ENCODE measurements around the gene PSMG4.

Gene PSMG4

GRCh38 chr6:3226481-3227362, 32.0 kb upstream of the PSMG4 start:
- peaks cover 5% of the 10 kb centered on the region for H3K9me3 Mint-ChIP-seq
- peak; percentile 35 to 47 for DNase-seq (ENCODE audit: low spot score in 2 of 2)
- H3K4me3 Mint-ChIP-seq: peak overlapping the region; percentile 86
- H3K27me3 Mint-ChIP-seq: peaks cover 16% of the 10 kb centered on the region
- ATAC-seq (ENCODE audit: low read depth): peak; percentile 38
- no peaks in the 10 kb centered on the region for H3K36me3 Mint-ChIP-seq
- no peak overlapping the region for H3K27ac Mint-ChIP-seq
- peaks cover 30% of the 10 kb centered on the region for H3K4me1 Mint-ChIP-seq

GRCh38 chr6:3227363-3228045, 31.2 kb upstream of the PSMG4 start, which contains the start of gene TUBB2B:
TSS of gene TUBB2B (minus strand) at chr6:3227653. CDS start at chr6:3227543, 110 bp downstream.
- Mint-ChIP-seq H3K9me3 (no peaks in the 10 kb centered on the region), H3K4me1 (peaks cover 28% of the 10 kb centered on the region), H3K4me3 (peak within 1 kb of the TSS; percentile 86), H3K27ac (peak within 1 kb of the TSS; percentile 55), H3K36me3 (no peaks in the 10 kb centered on the region), H3K27me3 (peaks cover 19% of the 10 kb centered on the region)
- no peak for ATAC-seq (ENCODE audit: low read depth)
- DNase-seq (ENCODE audit: low spot score in 2 of 2): no peak

- no peaks in the 10 kb centered on the region for H3K9me3 Mint-ChIP-seq
- ATAC-seq (ENCODE audit: low read depth): peak; percentile 57
- peaks cover 28% of the 10 kb centered on the region for H3K4me1 Mint-ChIP-seq
- H3K27me3 Mint-ChIP-seq: peaks cover 23% of the 10 kb centered on the region
- peak overlapping the region; percentile 85 for H3K4me3 Mint-ChIP-seq
- H3K36me3 Mint-ChIP-seq: no peaks in the 10 kb centered on the region
- peak overlapping the region; percentile 55 for H3K27ac Mint-ChIP-seq
- DNase-seq (ENCODE audit: low spot score in 2 of 2): peak; percentile 34 to 51
Observed at GRCh38 chr6:3228046-3228671, 30.6 kb upstream of the PSMG4 start.

- peaks cover 25% of the 10 kb centered on the region for H3K27me3 Mint-ChIP-seq
- H3K4me1 Mint-ChIP-seq: peaks cover 28% of the 10 kb centered on the region
Observed at GRCh38 chr6:3228771-3229565, 29.8 kb upstream of the PSMG4 start.

GRCh38 chr6:3229566-3230178, 29.1 kb upstream of the PSMG4 start:
- Mint-ChIP-seq H3K27me3 (peaks cover 29% of the 10 kb centered on the region), H3K9me3 (no peaks in the 10 kb centered on the region), H3K27ac (no peak overlapping the region), H3K36me3 (no peaks in the 10 kb centered on the region), H3K4me3 (peak overlapping the region; percentile 92), H3K4me1 (peaks cover 28% of the 10 kb centered on the region)
- ATAC-seq (ENCODE audit: low read depth) (peak; percentile 38), DNase-seq (ENCODE audit: low spot score in 2 of 2) (peak in 1 of 2 donors; percentile 40)

More at GRCh38 chr6:3228771-3229565, 29.8 kb upstream of the PSMG4 start:
- Mint-ChIP-seq H3K4me3 (peak overlapping the region; percentile 92), H3K27ac (peak overlapping the region; percentile 89), H3K9me3 (no peaks in the 10 kb centered on the region), H3K36me3 (no peaks in the 10 kb centered on the region)
- DNase-seq (ENCODE audit: low spot score in 2 of 2) (peak; percentile 35 to 38), ATAC-seq (ENCODE audit: low read depth) (peak; percentile 33)

- ATAC-seq (ENCODE audit: low read depth) (no peak), DNase-seq (ENCODE audit: low spot score in 2 of 2) (no peak)
- Mint-ChIP-seq H3K9me3 (no peaks in the 10 kb centered on the region), H3K36me3 (no peaks in the 10 kb centered on the region), H3K27ac (no peak overlapping the region), H3K4me3 (no peak overlapping the region), H3K27me3 (peaks cover 29% of the 10 kb centered on the region), H3K4me1 (peaks cover 28% of the 10 kb centered on the region)
Observed at GRCh38 chr6:3230256-3230882, 28.4 kb upstream of the PSMG4 start.

- Mint-ChIP-seq H3K4me3 (peak overlapping the region; percentile 16), H3K4me1 (peaks cover 28% of the 10 kb centered on the region), H3K9me3 (no peaks in the 10 kb centered on the region), H3K27ac (no peak overlapping the region), H3K27me3 (peaks cover 30% of the 10 kb centered on the region), H3K36me3 (no peaks in the 10 kb centered on the region)
- no peak for DNase-seq (ENCODE audit: low spot score in 2 of 2)
- no peak for ATAC-seq (ENCODE audit: low read depth)
Observed at GRCh38 chr6:3230900-3231246, 27.9 kb upstream of the PSMG4 start.

- H3K9me3 Mint-ChIP-seq: no peaks in the 10 kb centered on the region
- H3K4me3 Mint-ChIP-seq: peak overlapping the region; percentile 16
- ATAC-seq (ENCODE audit: low read depth): no peak
- peaks cover 35% of the 10 kb centered on the region for H3K27me3 Mint-ChIP-seq
- H3K27ac Mint-ChIP-seq: no peak overlapping the region
- H3K36me3 Mint-ChIP-seq: no peaks in the 10 kb centered on the region
- H3K4me1 Mint-ChIP-seq: peaks cover 28% of the 10 kb centered on the region
- no peak for DNase-seq (ENCODE audit: low spot score in 2 of 2)
Observed at GRCh38 chr6:3231247-3232016, 27.3 kb upstream of the PSMG4 start.

- DNase-seq (ENCODE audit: low spot score in 2 of 2) (no peak), ATAC-seq (ENCODE audit: low read depth) (no peak)
- Mint-ChIP-seq H3K36me3 (no peaks in the 10 kb centered on the region), H3K9me3 (no peaks in the 10 kb centered on the region), H3K27me3 (peaks cover 31% of the 10 kb centered on the region), H3K4me3 (peak overlapping the region; percentile 16), H3K27ac (no peak overlapping the region), H3K4me1 (peaks cover 23% of the 10 kb centered on the region)
Observed at GRCh38 chr6:3232017-3232945, 26.5 kb upstream of the PSMG4 start.

- peaks cover 32% of the 10 kb centered on the region for H3K27me3 Mint-ChIP-seq
- H3K9me3 Mint-ChIP-seq: no peaks in the 10 kb centered on the region
- ATAC-seq (ENCODE audit: low read depth): no peak
- H3K4me3 Mint-ChIP-seq: no peak overlapping the region
- H3K4me1 Mint-ChIP-seq: peaks cover 22% of the 10 kb centered on the region
- no peaks in the 10 kb centered on the region for H3K36me3 Mint-ChIP-seq
- no peak for DNase-seq (ENCODE audit: low spot score in 2 of 2)
- H3K27ac Mint-ChIP-seq: no peak overlapping the region
Observed at GRCh38 chr6:3233321-3233720, 25.4 kb upstream of the PSMG4 start.

- no peak for DNase-seq (ENCODE audit: low spot score in 2 of 2)
- Mint-ChIP-seq H3K9me3 (no peaks in the 10 kb centered on the region), H3K27me3 (peaks cover 31% of the 10 kb centered on the region), H3K27ac (no peak overlapping the region), H3K4me3 (no peak overlapping the region), H3K36me3 (no peaks in the 10 kb centered on the region), H3K4me1 (peaks cover 19% of the 10 kb centered on the region)
- no peak for ATAC-seq (ENCODE audit: low read depth)
Observed at GRCh38 chr6:3233904-3234303, 24.8 kb upstream of the PSMG4 start.
